MM.1S (cell line): ENCODE measurements around the gene EIF4G1.

ENCODE experiments used
- CTCF ChIP-seq: fragments of 300-600 bp; sonication (generic); IDR thresholded peaks from 2 replicates; pipeline ENCODE4 v1.5.1; 2016; ENCODE audit warnings: antibody characterized with exemption, low read length, mixed read lengths
- EZH2phosphoT487 ChIP-seq: fragments of 300-600 bp; sonication (generic); IDR thresholded peaks from 2 replicates; pipeline ENCODE4 v1.6.1; 2018; ENCODE audit warnings: antibody characterized with exemption, low read length

GRCh38 chr3:184349563-184350470 is 35.4 kb downstream of the EIF4G1 start:
- no peak for TF ChIP-seq CTCF
- no peak for TF ChIP-seq EZH2phosphoT487
